K562 (cell line): ENCODE results near the gene ART4. TPM values are rescaled to one million over a fixed set of nuclear protein-coding genes. Genes with fewer than 3 reads are reported as not detected.

Source experiments
- CCAR2 ChIP-seq: fragments of 200-400 bp; formaldehyde crosslinking; IDR thresholded peaks from 2 replicates; pipeline ENCODE4 v1.6.1; 2017; ENCODE audit warnings: mild to moderate bottlenecking, low read depth, low read length
- CHD7 ChIP-seq: fragments of 200-600 bp; sonication (generic); IDR thresholded peaks from one replicate; pipeline ENCODE4 v1.6.1; 2012; ENCODE audit warnings: mild to moderate bottlenecking, low read depth, low read length, inconsistent platforms
- CSDE1 ChIP-seq, 2 experiments: fragments of 450-650 bp; IDR thresholded peaks; 2 replicates each; pipeline ENCODE4 v1.6.1; 2016; ENCODE audit warnings: mild to moderate bottlenecking in 1 of 2
- FOXJ3 ChIP-seq: sonication (generic); formaldehyde crosslinking; IDR thresholded peaks from 2 replicates; pipeline ENCODE4 v1.4.0; 2020; ENCODE audit warnings: mild to moderate bottlenecking, missing genetic modification reagents
- KAT8 ChIP-seq: fragments of 450-650 bp; IDR thresholded peaks from 2 replicates; pipeline ENCODE4 v1.6.1; 2016; ENCODE audit warnings: low read depth, mild to moderate bottlenecking
- NFXL1 ChIP-seq: fragments of 450-650 bp; formaldehyde crosslinking; IDR thresholded peaks from 2 replicates; pipeline ENCODE4 v1.4.0; 2021; ENCODE audit warnings: mild to moderate bottlenecking
- RBM17 ChIP-seq: fragments of 200-400 bp; formaldehyde crosslinking; IDR thresholded peaks from 2 replicates; pipeline ENCODE4 v1.6.1; 2017; ENCODE audit warnings: low read depth, mild to moderate bottlenecking, low read length, borderline replicate concordance
- SMAD2 ChIP-seq: fragments of 150-350 bp; IDR thresholded peaks from 2 replicates; pipeline ENCODE4 v1.6.1; 2014; ENCODE audit warnings: low read depth, mild to moderate bottlenecking, low read length
- STAT5A ChIP-seq: IDR thresholded peaks from 2 replicates; pipeline ENCODE4 v1.6.1; 2012; ENCODE audit warnings: low read length, inconsistent platforms, borderline replicate concordance
- TCF7 ChIP-seq: sonication (generic); IDR thresholded peaks from 2 replicates; pipeline ENCODE4 v1.6.1; 2016; ENCODE audit warnings: antibody characterized with exemption, borderline replicate concordance
- TSHZ1 ChIP-seq: fragments of 250-450 bp; sonication (Bioruptor Pico); IDR thresholded peaks from 2 replicates; pipeline ENCODE4 v1.4.0; 2020; ENCODE audit warnings: mild to moderate bottlenecking, moderate library complexity
- ZNF431 ChIP-seq: sonication (generic); formaldehyde crosslinking; IDR thresholded peaks from 2 replicates; pipeline ENCODE4 v1.8.0; 2022; ENCODE audit warnings: mild to moderate bottlenecking, missing genetic modification reagents
- ZNF583 ChIP-seq: fragments of 250-450 bp; sonication (Bioruptor Pico); IDR thresholded peaks from 2 replicates; pipeline ENCODE4 v1.4.0; 2020
- ZNF75A ChIP-seq: fragments of 450-650 bp; formaldehyde crosslinking; IDR thresholded peaks from 2 replicates; pipeline ENCODE4 v1.4.0; 2020; ENCODE audit warnings: mild to moderate bottlenecking
- polyA plus RNA-seq, 8 experiments: library from polyadenylated mRNA; depleted of rRNA in 4 of 8; stranded (reverse) in 5 of 8; unstranded in 3 of 8; fragments of >200 nt; fragmentation: Nextera tagmentation in 2 of 8; fragmentation: Illumina TruSeq in 1 of 8; extraction: Ambion mirVana in 2 of 8; extraction: Trizol in 1 of 8; gene quantifications; 2 replicates each; pipeline versions ENCODE4 v1.2.1 to v1.2.3, GENCODE V29; 2011 to 2014; ENCODE audit warnings: inconsistent platforms in 1 of 8, missing spikeins in 1 of 8
- total RNA-seq, 7 experiments: library from RNA; depleted of rRNA in 6 of 7; stranded (reverse); fragments of >200 nt in 6 of 7; fragmentation: Illumina TruSeq in 2 of 7; extraction: Trizol in 2 of 7; gene quantifications; 2 replicates each; pipeline versions ENCODE4 v1.2.1 to v1.2.3, GENCODE V29; 2011 to 2021; ENCODE audit warnings: low replicate concordance in 1 of 7

Gene ART4
- total and polyA plus RNA-seq, 9 of the 15 experiments (the other 6 are each of a cell fraction or from before 2014, with no cell fraction given): 0.07 TPM; not detected in 8

DNA sequence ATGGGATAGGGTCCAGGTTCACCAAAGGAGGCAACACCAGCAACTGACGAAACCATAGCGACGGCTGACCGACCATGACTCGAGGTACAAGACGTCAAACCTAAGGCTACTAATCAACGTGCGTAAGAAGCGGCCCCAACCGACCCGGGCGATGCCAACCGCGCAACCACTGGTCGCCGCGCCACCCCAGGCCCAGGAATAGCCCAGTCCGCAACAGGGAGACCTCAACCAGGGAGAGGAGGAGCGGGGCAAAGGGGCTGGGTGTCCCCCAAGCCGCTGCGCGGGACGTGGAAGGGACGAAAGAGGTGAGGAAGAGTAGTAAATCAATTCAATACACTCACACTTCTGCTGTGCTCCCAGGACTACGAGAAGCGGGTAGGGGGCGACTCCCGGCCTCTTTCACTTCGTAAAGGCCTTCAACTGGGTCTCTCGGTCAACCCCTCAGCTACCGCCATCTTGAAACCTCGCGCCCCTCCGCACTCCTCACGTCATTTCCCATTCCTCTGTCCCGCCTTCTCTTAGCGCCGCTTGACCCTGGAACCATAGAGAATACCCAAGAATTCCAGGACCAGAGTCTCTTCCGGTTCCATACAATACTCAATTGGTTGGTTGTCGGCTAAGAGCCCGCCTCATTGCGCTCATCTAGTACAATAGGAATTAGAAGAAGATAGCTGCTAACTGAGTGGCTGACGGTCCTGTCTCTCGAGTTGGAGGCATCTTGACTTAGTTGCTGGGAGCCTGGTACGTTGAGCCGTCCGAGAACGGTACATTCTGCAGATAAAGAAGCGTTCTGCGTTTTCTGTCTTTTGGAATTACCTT is 40.1 kb downstream of the ART4 start, which contains the start of the genes C12orf60 and WBP11 (continued):
- TF ChIP-seq CHD7: no peak
- no peak for TF ChIP-seq ZNF583
- TF ChIP-seq CCAR2: no peak
- no peak for TF ChIP-seq NFXL1 (CRISPR knock-in tag)
- TF ChIP-seq TSHZ1 (CRISPR knock-in tag): no peak
- TF ChIP-seq FOXJ3: no peak
- TF ChIP-seq SMAD2: no peak
- TF ChIP-seq ZNF75A (CRISPR knock-in tag): no peak
- TF ChIP-seq KAT8: no peak
- no peak for TF ChIP-seq CSDE1 (IDR thresholded peaks at IDR 0.05)
- no peak for TF ChIP-seq RBM17
- TF ChIP-seq TCF7: no peak
- TF ChIP-seq STAT5A: no peak
- TF ChIP-seq ZNF431: no peak
